ENCODE measurements around the gene HOXD4. TPM values are rescaled to one million over a fixed set of nuclear protein-coding genes. Genes with fewer than 3 reads are reported as not detected.

HOXD4 gene
- total RNA-seq, 2 experiments from 2014 or later, result not detected

DNA sequence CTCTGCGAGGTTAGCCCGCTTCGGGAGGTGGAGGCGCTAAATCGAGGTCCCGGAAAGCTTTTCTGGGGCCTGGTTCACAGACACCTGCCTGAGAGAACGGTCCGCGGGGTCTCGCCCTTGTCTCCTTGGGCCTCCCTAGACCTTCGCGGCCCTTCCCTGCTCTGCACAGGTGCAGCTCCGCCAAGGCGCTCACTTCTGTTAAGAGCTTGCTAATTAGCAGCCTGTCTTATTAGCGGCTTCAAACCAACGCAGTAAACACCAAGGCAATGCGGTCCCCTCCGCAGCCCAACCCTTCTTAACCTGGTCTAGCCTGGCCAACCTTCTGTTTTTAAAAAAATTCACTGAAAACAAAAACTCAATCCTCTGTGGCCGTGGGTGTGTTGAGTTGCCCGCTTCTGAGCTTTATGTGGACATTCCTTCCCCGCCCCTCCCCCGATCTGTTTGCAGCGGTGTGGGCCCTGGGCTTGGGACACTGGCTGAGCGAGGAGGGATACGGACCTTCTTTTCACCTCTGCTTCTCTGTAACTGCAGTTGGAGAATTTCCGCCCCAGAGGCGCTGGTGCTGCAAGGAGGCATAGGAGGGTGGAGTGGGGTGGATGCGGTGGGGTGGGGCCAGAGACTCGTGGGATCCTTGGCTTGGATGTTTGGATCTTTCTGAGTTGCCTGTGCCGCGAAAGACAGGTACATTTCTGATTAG, 3.4 kb upstream of the HOXD4 start:
- Histone ChIP-seq H3K4me1 (ENCODE audit: insufficient read depth, low read length) (peaks cover 11% of the 10 kb centered on the region), H3K36me3 (ENCODE audit: insufficient read depth, low read length) (no peaks in the 10 kb centered on the region), H3K4me3 (ENCODE audit: low read length) (no peak overlapping the region), H3K9me3 (ENCODE audit: control insufficient read depth in 1 of 2, insufficient read depth in 1 of 2, low read length in 2 of 2) (peaks cover 0 to 47% of the 10 kb centered on the region in 2 experiments), H3K27me3 (ENCODE audit: control insufficient read depth in 1 of 2, insufficient read depth in 2 of 2, low read length in 2 of 2) (peaks cover 84 to 96% of the 10 kb centered on the region in 2 experiments), H3K27ac (ENCODE audit: low read depth in 1 of 2, low read length in 2 of 2) (no peak overlapping the region)
- TF ChIP-seq, protein P1, sequence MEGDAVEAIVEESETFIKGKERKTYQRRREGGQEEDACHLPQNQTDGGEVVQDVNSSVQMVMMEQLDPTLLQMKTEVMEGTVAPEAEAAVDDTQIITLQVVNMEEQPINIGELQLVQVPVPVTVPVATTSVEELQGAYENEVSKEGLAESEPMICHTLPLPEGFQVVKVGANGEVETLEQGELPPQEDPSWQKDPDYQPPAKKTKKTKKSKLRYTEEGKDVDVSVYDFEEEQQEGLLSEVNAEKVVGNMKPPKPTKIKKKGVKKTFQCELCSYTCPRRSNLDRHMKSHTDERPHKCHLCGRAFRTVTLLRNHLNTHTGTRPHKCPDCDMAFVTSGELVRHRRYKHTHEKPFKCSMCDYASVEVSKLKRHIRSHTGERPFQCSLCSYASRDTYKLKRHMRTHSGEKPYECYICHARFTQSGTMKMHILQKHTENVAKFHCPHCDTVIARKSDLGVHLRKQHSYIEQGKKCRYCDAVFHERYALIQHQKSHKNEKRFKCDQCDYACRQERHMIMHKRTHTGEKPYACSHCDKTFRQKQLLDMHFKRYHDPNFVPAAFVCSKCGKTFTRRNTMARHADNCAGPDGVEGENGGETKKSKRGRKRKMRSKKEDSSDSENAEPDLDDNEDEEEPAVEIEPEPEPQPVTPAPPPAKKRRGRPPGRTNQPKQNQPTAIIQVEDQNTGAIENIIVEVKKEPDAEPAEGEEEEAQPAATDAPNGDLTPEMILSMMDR (IDR thresholded peaks at IDR 0.05), result no peak
- POLR2A ChIA-PET, result no interaction called here
- H3K4me1 Mint-ChIP-seq (ENCODE audit: low read depth), result no peaks in the 10 kb centered on the region
- no peak for ATAC-seq (ENCODE audit: poor library complexity)
- no peaks in the 10 kb centered on the region for H3K9me3 Mint-ChIP-seq
- CTCF ChIA-PET, result no interaction called here
- intact Hi-C loops (cut with DNase I, micrococcal nuclease), result no loop called here
- no peak overlapping the region for H3K27ac Mint-ChIP-seq
- H3K27me3 Mint-ChIP-seq, result peaks cover 94% of the 10 kb centered on the region
- DNase-seq, result no peak
- H3K36me3 Mint-ChIP-seq (ENCODE audit: low read depth), result no peaks in the 10 kb centered on the region
- H3K4me3 Mint-ChIP-seq, result no peak overlapping the region

DNA sequence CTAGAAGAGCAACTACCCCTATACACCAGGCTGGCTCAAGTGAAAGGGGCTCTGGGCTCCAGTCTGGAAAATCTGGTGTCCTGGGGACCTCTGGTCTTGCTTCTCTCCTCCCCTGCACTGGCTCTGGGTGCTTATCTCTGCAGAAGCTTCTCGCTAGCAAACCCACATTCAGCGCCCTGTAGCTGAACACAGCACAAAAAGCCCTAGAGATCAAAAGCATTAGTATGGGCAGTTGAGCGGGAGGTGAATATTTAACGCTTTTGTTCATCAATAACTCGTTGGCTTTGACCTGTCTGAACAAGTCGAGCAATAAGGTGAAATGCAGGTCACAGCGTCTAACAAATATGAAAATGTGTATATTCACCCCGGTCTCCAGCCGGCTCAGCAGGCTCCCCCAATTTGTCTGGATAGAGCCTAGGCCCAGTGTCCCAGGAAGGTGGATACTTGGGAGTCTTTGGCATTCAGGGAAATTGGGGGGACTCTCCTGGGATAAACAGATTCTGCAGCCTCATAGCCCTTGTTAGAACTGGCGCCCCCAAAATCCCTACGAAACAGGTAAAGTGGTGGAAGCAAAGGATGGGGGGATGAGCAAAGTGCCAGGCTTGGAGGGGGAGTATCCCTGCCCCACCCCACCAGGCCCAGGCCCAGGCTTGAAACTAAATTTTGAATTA, 2.5 kb upstream of the HOXD4 start:
- ATAC-seq (ENCODE audit: poor library complexity) (no peak), DNase-seq (no peak)
- Histone ChIP-seq H3K27me3 (ENCODE audit: control insufficient read depth in 1 of 2, insufficient read depth in 2 of 2, low read length in 2 of 2) (peaks cover 82 to 96% of the 10 kb centered on the region in 2 experiments), H3K4me1 (ENCODE audit: insufficient read depth, low read length) (peaks cover 11% of the 10 kb centered on the region), H3K36me3 (ENCODE audit: insufficient read depth, low read length) (no peaks in the 10 kb centered on the region), H3K4me3 (ENCODE audit: low read length) (no peak overlapping the region), H3K9me3 (ENCODE audit: control insufficient read depth in 1 of 2, insufficient read depth in 1 of 2, low read length in 2 of 2) (peaks cover 0 to 47% of the 10 kb centered on the region in 2 experiments), H3K27ac (ENCODE audit: low read depth in 1 of 2, low read length in 2 of 2) (no peak overlapping the region)
- intact Hi-C loops (cut with DNase I, micrococcal nuclease), result no loop called here
- ChIA-PET CTCF (no interaction called here), POLR2A (no interaction called here)
- Mint-ChIP-seq H3K36me3 (ENCODE audit: low read depth) (no peaks in the 10 kb centered on the region), H3K4me1 (ENCODE audit: low read depth) (no peaks in the 10 kb centered on the region), H3K27me3 (peaks cover 94% of the 10 kb centered on the region), H3K27ac (no peak overlapping the region), H3K4me3 (no peak overlapping the region), H3K9me3 (no peaks in the 10 kb centered on the region)
- TF ChIP-seq, protein P1 (IDR thresholded peaks at IDR 0.05), result no peak

- Mint-ChIP-seq H3K9me3 (no peaks in the 10 kb centered on the region), H3K4me1 (ENCODE audit: low read depth) (no peaks in the 10 kb centered on the region), H3K27me3 (peaks cover 94% of the 10 kb centered on the region), H3K36me3 (ENCODE audit: low read depth) (no peaks in the 10 kb centered on the region), H3K4me3 (no peak overlapping the region), H3K27ac (no peak overlapping the region)
- peaks cover 11% of the 10 kb centered on the region for H3K4me1 ChIP-seq (ENCODE audit: insufficient read depth, low read length)
- H3K27me3 ChIP-seq (ENCODE audit: control insufficient read depth in 1 of 2, insufficient read depth in 2 of 2, low read length in 2 of 2), result peaks cover 84 to 96% of the 10 kb centered on the region in 2 experiments
- intact Hi-C loops (cut with DNase I, micrococcal nuclease), result no loop called here
- DNase-seq (no peak), ATAC-seq (ENCODE audit: poor library complexity) (no peak)
- TF ChIP-seq, protein P1 (IDR thresholded peaks at IDR 0.05), result no peak
- H3K36me3 ChIP-seq (ENCODE audit: insufficient read depth, low read length), result no peaks in the 10 kb centered on the region
- H3K4me3 ChIP-seq (ENCODE audit: low read length), result no peak overlapping the region
- CTCF ChIA-PET, result no interaction called here
- POLR2A ChIA-PET, result no interaction called here
- no peak overlapping the region for H3K27ac ChIP-seq (ENCODE audit: low read depth in 1 of 2, low read length in 2 of 2)
- peaks cover 0 to 47% of the 10 kb centered on the region in 2 experiments for H3K9me3 ChIP-seq (ENCODE audit: control insufficient read depth in 1 of 2, insufficient read depth in 1 of 2, low read length in 2 of 2)
Observed at GRCh38 chr2:176149481-176149938, 1.8 kb upstream of the HOXD4 start.
